DMS79 treated with DMSO at 0.1 percent for 48 hours (cell line): Measurements from ENCODE around the gene NECAB2.
"Not testable (repeated sequence)": the region's sequence is repeated elsewhere in the genome, so short reads cannot be mapped to it uniquely, and the experiment has no call there.

Source experiments
- DNase-seq: peaks from one replicate; lab custom pipeline; 2025; lab: John Stamatoyannopoulos, UW

NECAB2 gene

GRCh38 chr16:83936581-83937165 is 31.4 kb upstream of the NECAB2 start:
- no peak for DNase-seq

GRCh38 chr16:83937267-83937666 is 30.8 kb upstream of the NECAB2 start:
- DNase-seq = no peak

GRCh38 chr16:83937922-83938885 is 29.8 kb upstream of the NECAB2 start:
- DNase-seq = no peak

GRCh38 chr16:83939266-83939855 is 28.7 kb upstream of the NECAB2 start:
- no peak for DNase-seq

- DNase-seq = no peak
Observed at GRCh38 chr16:83940119-83940518, 27.9 kb upstream of the NECAB2 start.

- DNase-seq = peak; percentile 37
Observed at GRCh38 chr16:83940630-83941378, 27.2 kb upstream of the NECAB2 start.

- DNase-seq = not testable (repeated sequence)
Observed at GRCh38 chr16:83941546-83941945, 26.5 kb upstream of the NECAB2 start.

- DNase-seq = no peak
Observed at GRCh38 chr16:83942074-83942473, 26.0 kb upstream of the NECAB2 start.

GRCh38 chr16:83942815-83943515 is 25.1 kb upstream of the NECAB2 start:
- no peak for DNase-seq

- no peak for DNase-seq
Observed at GRCh38 chr16:83943516-83944050, 24.5 kb upstream of the NECAB2 start.

- no peak for DNase-seq
Observed at GRCh38 chr16:83945587-83945986, 22.5 kb upstream of the NECAB2 start.

GRCh38 chr16:83946154-83946780 is 21.8 kb upstream of the NECAB2 start:
- DNase-seq = no peak

GRCh38 chr16:83946781-83947566 is 21.1 kb upstream of the NECAB2 start:
- no peak for DNase-seq

- DNase-seq = no peak
Observed at GRCh38 chr16:83947642-83948234, 20.3 kb upstream of the NECAB2 start.

GRCh38 chr16:83948914-83949723 is 18.9 kb upstream of the NECAB2 start:
- DNase-seq = no peak

GRCh38 chr16:83949724-83950001 is 18.4 kb upstream of the NECAB2 start:
- DNase-seq = no peak

GRCh38 chr16:83950862-83951399 is 17.1 kb upstream of the NECAB2 start:
- DNase-seq = not testable (repeated sequence)

- no peak for DNase-seq
Observed at GRCh38 chr16:83951544-83951943, 16.5 kb upstream of the NECAB2 start.

GRCh38 chr16:83952587-83952939 is 15.5 kb upstream of the NECAB2 start:
- no peak for DNase-seq
